NCI-H510A (cell line): ENCODE results near the gene FAM131C.
"Not testable (repeated sequence)": the region's sequence is repeated elsewhere in the genome, so short reads cannot be mapped to it uniquely, and the experiment has no call there.

ENCODE experiments used
- DNase-seq: peaks from one replicate; lab custom pipeline; 2025; lab: John Stamatoyannopoulos, UW

The FAM131C gene

GRCh38 chr1:16073490-16074119, at the start of gene FAM131C:
Gene FAM131C (minus strand): TSS chr1:16073651. CDS start chr1:16073442, 209 bp downstream.
- peak; percentile 49 for DNase-seq

- DNase-seq, result no peak
Observed at GRCh38 chr1:16122916-16123315, 49.5 kb upstream of the FAM131C start.

- no peak for DNase-seq
Observed at GRCh38 chr1:16122350-16122881, 49.0 kb upstream of the FAM131C start.

GRCh38 chr1:16120940-16121410, 47.5 kb upstream of the FAM131C start:
- DNase-seq, result peak; percentile 88

GRCh38 chr1:16120407-16120806, 47.0 kb upstream of the FAM131C start:
- no peak for DNase-seq

GRCh38 chr1:16119926-16120325, 46.5 kb upstream of the FAM131C start:
- no peak for DNase-seq

- no peak for DNase-seq
Observed at GRCh38 chr1:16119504-16119903, 46.1 kb upstream of the FAM131C start.

- DNase-seq, result no peak
Observed at GRCh38 chr1:16118706-16119105, 45.3 kb upstream of the FAM131C start.

DNA sequence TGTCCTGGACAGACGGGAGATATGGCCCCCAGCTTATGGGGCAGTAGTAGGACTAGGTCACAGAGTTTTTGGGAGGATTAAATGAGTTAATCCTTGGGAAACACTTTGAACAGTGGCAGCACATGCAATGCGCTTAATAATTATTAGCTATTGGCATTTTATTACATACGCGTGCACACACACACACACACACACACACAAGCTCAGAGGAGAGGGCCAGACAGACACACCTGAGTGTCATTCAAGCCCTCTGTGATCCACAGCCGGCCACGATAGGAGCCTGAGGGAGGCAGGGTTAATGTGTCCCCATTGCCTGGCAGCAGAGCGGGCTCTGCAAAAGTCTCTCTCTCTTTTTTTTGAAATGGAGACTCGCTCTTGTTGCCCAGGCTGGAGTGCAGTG, 44.5 kb upstream of the FAM131C start:
- no peak for DNase-seq

DNA sequence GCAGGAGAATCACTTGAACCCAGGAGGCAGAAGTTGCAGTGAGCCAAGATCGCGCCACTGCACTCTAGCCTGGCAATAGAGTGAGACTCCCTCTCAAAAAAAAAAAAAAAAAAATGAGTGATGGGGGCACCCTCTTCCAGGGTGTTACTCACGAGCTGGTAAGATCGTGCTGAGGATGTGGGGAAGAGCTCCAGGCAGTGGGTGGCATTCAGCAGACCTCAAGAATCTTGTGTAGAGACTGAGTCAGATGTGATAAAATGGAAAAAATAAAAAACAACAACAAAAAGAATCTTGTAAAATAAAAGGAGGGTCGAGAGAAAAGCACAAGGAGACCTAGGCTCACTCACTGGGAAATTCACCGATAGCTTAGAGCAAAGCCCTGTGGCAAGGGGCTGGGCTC, 43.9 kb upstream of the FAM131C start:
- DNase-seq, result no peak

DNA sequence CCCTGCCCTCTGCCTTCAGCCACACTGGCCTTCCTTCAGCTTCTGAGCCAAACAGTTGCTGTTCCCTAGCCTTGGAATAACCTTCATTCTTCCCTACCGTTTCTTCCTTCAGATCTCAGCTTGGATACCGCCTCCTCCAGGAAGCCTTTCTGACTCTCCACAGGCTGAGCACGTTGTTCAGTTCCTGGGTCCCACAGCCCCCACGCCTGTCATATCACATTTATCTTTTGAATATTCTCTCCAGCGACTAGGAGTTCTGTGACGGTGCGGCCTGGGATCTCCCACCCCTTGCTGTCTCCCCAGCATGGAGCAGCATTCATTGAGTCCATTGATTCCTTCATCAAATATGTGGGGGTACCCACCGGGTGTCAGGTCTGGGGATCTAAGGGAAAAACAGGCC, 43.2 kb upstream of the FAM131C start:
- no peak for DNase-seq

GRCh38 chr1:16116002-16116401, 42.6 kb upstream of the FAM131C start:
- no peak for DNase-seq

GRCh38 chr1:16115468-16115983, 42.1 kb upstream of the FAM131C start:
- DNase-seq, result no peak

DNA sequence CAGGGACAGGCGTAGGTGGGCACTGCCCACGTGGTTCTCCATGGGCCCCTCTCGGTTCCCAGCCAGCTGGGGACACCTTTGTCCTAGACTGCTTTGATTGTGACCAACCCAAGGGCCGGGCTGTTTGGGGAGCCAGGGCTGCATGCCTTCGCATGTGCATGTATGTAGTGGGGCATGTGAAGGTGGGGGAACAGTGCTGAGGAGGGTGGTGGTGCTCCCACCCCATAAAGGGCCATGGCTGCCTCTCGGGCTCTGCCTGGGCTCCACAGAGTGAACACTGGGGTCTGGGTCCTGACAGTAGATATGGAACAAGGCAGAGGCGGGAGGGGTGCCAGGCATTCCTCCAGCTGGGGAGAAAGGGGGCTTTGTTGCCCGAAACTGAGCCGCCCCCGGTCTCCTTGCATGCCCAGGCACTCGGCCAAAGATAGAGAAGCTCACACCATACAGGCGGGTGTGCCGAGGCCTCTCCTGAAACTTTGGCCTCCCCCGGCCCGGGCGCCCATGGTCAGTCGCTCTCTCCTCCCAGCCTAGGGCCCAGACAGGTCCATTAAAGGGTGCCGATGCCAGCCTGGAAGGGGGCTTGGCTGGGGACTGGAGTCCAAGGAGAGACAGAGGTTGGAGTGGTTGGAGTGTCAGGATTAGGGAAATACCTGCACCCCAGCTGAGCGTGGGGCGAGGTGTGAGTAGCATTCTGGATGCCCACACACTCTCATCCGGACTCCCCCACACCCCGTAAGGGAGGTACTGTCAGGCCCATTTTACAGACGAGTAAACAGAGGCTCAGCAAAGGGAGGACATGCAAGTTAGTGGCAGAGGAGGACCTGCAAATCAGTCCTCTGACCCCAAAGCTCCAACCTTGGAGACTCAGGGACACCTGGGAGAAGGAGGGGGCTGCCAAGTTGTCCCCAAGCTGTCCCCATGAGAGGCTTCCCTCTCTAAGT, 41.3 kb upstream of the FAM131C start:
- no peak for DNase-seq

- DNase-seq, result no peak
Observed at GRCh38 chr1:16112596-16113555, 39.4 kb upstream of the FAM131C start.

DNA sequence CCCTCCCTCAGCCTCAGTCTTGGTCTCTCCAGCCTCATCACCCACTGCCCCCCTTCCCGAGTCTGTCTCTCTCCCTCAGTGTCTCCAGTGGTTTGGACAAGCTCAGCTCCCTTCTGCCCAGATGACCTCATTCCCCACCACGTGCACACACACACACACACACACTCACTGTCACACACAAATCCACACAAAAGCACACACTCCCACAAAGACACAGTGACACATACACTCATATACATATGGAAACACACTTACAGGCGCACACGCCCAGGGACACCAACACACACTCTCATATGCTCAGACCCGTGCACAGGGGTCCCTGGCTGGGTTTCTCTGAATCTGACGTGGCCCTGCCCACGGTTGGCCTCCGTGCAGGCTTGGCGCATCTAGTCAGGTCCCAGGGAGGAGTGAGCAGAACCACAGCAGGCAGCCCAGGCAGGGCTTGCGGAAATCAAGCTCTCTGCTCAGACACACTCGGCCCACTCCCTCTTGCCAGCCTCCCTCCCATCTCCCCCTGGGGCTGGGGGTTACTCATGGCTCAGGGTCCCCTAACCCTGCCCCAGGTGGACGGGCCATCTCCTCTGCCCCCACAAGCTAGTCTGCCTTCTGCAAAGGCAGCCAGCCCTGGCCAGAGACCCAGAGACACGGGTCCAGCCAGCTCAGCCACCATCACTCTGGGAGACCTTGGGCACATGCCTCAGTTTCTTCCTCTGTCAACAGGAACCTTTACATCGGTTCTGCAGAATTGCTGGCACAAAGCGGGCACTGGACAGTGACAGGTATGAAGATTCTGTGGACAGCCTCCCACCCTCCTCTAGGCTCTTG, 38.5 kb upstream of the FAM131C start:
- no peak for DNase-seq

GRCh38 chr1:16110884-16111283, 37.4 kb upstream of the FAM131C start:
- DNase-seq, result no peak

DNA sequence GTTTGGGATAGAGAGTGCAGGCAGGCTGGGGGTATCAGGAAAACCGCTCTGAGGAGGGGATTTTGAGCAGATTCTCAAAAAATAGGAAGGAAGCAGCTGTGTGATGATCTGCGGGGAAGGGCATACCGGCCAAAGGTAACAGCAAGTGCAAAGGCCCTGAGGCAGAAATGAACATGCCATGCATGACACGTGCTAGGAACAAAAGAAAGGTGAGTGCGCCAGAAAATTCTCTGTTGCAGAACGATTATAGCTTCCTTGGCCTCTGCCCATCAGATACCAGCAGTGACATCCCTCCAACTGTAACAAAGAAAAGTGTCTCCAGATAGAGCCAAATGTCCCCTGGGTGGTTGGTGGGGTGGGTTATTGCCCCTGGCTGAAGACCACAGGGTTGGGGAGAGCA, 37.0 kb upstream of the FAM131C start:
- DNase-seq, result no peak

DNA sequence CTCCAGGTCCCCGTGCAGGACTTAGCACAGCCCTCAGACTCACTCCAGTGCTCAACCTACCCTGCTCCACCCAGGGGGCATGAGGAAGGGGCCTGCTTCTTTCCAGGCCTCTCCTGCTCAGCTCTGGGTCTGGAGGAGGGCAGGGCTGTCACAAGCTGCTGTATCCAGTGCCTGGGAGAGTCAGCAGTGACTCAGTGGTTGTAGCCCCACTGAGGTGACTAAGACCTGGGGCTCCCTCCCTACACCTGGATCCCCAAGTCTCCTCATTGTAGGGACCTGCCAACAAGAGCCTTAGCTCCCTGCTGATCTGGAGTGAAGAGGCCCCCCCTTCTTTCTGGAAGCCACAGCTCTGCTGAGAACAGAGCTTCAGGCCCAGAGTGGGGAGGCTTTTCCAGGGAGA, 36.1 kb upstream of the FAM131C start:
- DNase-seq, result no peak

- not testable (repeated sequence) for DNase-seq
Observed at GRCh38 chr1:16107039-16107438, 33.6 kb upstream of the FAM131C start.

DNA sequence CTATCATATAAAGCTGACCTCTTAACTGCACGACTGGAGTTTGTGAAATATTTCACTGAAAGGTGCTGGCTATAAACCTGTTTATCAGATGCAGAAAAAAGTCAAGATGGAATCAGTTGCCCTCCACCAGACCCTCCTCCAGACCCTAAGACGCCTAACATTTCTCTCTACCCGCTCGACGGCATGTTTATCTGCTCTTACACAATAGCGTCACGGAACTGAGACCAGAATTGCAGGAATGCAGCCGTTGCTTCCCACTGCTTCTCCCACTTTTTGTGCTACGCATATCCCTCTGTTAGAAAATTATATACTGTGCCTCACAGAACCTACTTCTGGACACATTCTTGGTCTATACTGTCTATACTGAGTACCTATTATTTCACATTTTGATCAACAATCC, 28.2 kb upstream of the FAM131C start:
- no peak for DNase-seq
